H54 (cell line): ENCODE measurements around the gene NOS2.
"Not testable (repeated sequence)": the region's sequence is repeated elsewhere in the genome, so short reads cannot be mapped to it uniquely, and the experiment has no call there.

Source experiments
- DNase-seq: peaks from one replicate; pipeline ENCODE4 v3.0.0; 2011; ENCODE audit warnings: low spot score, mixed read lengths; ENCODE audit not compliant: insufficient read length
- FAIRE-seq: peaks from 3 replicates; lab custom pipeline; 2011; peaks lifted over from hg19 to GRCh38; lab: Jason Lieb, UNC
- POLR2A ChIP-seq: IDR thresholded peaks from 2 replicates; pipeline ENCODE4 v1.6.1; 2011; ENCODE audit warnings: low read depth, mild to moderate bottlenecking, low read length

Gene NOS2

GRCh38 chr17:27748360-27748825 is 51.9 kb downstream of the NOS2 start:
- no peak for DNase-seq
- no peak for TF ChIP-seq POLR2A
- no peak for FAIRE-seq

DNA sequence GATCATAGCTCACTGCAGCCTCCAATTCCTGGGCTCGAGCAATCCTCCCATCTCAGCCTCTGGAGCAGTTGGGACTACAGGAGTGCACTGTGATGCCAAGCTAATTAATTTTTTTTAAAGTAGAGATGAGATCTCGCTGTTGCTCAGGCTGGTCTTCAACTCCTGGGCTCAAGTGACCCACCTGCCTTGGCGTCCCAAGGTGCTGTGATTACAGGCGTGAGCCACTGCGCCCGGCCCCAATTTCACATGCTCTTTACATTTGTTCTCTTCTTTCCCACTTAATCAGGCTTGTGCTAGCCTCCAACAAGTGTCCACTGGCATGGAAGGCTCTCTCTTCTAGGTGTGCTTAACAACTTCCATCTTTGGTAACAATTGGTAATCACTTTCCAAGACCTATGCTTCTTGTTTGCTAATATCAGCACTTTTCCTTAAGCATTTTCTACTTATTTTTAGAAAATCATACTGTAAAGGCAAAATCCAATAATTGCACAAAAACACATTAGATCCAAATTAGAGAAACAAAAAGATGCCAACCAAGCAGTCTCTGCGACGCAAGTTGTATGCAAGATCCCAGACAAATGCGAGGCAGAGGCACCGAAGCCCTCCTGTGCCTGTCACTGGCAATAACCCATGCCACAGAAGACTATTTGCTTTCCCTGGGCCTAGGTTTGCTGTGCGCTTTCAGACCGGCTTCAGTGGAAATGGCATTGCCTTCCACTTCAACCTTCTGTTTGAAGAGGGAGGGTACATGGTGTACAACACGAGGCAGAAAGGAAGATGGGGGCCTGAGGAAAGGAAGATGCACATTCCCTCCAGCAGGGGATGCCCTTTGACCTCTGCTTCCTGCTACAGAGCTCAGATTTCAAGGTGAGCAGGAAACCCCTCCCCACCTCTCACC is 52.6 kb downstream of the NOS2 start:
- no peak for DNase-seq
- FAIRE-seq, result no peak
- TF ChIP-seq POLR2A, result no peak

GRCh38 chr17:27746881-27747280 is 53.4 kb downstream of the NOS2 start:
- no peak for TF ChIP-seq POLR2A
- FAIRE-seq (no peak), DNase-seq (no peak)

GRCh38 chr17:27746320-27746719 is 54.0 kb downstream of the NOS2 start:
- DNase-seq, FAIRE-seq: not testable (repeated sequence)

DNA sequence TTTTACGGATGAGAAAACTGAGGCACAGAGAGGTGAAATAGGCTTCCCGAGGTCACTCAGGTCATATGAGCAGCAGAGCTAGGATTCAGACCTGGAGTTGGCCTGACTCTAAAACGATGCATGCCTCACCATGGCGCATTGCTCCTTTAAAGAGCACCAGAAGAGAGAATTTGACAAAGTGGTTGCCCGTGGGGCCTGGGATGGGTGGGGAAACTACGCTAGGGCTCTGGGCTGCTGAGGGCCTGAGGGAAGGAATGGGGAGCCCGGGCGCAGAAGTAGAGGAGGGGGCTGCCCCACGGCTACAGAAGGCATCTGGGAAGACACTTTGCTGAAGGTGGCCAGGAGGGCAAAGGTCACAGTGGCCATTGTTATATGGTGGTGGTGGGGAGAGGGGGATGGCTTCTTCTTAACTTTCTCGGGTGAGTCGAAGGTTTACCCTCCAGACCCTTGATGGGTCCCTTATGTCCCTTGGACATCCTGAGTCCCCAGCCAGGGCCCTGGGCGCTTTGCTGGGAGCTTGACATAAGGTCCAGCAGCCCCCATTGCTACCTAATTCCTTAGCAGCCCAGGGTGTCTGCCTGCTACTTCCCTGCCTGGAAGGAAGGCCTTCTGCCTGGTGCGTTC is 55.0 kb downstream of the NOS2 start:
- not testable (repeated sequence) for FAIRE-seq, DNase-seq

DNA sequence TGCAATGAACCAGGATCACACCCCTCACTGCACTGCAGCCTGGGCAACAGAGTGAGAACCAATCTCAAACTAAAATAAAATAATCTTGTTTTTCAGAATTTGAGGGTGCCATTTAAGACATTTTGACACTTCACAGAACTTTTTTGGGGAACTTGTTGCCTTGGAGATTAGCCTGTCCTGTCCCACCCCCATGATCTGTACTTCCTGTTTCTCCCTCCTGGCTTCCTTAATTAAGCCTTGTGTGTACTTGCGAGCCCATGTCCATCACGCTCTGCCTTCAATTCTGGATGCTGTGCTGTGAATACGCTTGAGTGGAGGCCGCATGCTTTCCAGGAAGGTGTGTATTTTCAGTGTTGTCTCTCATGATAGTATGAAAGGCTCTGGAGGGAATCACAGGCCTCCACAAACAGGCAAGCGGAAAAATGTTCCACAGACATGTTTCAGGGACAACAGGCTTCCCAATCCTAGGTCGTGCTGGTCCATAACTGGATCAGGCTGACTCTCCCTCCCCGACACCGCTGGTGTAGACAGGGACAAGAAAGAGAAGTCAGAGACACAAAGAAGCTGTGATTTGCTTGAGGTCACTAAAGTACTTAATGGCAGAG is 56.9 kb downstream of the NOS2 start:
- FAIRE-seq, result no peak
- DNase-seq, result no peak
- TF ChIP-seq POLR2A, result no peak

DNA sequence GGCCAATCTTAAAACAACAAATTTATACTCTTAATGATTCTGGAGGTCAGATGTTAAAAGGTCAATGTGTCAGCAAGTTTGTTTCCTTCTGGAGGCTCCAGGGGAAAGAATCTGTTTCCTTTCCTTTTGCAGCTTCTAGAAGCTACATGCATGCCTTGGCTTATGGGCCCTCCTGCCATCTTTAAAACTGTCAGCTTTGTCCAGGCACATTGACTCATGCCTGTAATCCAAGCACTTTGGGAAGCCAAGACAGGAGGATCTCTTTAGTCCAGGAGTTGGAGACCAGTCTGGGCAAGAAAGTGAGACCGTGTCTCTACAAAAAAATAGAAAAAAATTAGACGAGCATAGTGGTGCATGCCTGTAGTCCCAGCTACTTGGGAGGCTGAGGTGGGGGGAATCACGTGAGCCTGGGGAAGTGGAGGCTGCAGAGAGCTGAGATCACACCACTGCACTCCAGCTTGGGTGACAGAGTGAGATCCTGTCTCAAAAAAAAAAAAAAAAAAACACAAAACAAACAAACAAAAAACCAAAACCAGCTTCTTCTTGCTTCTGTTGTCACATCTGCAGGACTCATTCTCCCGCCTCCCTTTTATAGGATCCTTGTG is 58.3 kb downstream of the NOS2 start:
- DNase-seq (no peak), FAIRE-seq (no peak)
- no peak for TF ChIP-seq POLR2A

DNA sequence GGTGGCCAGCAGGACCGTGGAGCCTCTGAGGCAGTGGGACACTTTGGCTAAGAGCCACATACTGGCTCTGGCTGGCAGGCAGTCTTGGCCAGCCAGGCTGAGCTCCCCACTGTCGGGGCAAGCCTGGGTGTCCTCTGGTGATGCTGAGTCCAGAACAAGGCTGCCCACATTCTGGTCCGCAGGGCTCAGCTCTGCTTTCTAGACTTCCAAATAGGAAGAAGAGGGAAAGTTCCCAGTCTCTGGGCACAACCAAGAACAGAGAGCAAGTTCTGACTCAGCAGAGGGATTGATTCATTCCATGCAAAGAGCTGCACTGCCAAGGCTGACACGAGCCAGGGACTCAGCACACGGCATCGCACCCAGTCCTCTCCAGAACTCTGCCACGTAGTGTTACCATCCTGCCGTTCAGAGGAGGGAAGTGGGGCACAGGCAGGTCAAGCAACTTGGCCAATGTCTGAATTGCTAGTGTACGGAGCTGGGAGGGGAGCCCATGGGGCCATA is 58.9 kb downstream of the NOS2 start:
- no peak for TF ChIP-seq POLR2A
- no peak for DNase-seq
- FAIRE-seq, result no peak

DNA sequence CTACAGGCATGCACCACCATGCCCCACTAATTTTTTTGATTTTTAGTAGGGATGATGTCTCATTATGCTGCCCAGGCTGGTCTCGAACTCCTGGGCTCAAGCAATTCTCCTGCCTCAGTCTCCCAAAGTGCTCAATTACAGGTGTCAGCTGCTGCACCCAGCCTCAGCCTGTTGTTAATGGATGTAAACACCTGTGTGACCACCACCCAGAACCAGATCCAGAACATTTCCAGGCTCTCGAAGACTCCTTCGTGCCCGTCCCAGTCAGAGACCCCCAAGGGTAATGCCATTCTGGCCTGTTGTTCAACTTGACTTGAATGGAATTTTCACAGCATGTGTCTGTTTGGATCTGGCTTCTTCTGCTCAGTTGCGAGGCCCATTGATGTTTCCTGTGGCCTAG is 59.8 kb downstream of the NOS2 start:
- FAIRE-seq, DNase-seq: not testable (repeated sequence)

GRCh38 chr17:27733773-27734172 is 66.6 kb downstream of the NOS2 start:
- no peak for TF ChIP-seq POLR2A
- DNase-seq (no peak), FAIRE-seq (no peak)

GRCh38 chr17:27732746-27733145 is 67.6 kb downstream of the NOS2 start:
- not testable (repeated sequence) for FAIRE-seq, DNase-seq

DNA sequence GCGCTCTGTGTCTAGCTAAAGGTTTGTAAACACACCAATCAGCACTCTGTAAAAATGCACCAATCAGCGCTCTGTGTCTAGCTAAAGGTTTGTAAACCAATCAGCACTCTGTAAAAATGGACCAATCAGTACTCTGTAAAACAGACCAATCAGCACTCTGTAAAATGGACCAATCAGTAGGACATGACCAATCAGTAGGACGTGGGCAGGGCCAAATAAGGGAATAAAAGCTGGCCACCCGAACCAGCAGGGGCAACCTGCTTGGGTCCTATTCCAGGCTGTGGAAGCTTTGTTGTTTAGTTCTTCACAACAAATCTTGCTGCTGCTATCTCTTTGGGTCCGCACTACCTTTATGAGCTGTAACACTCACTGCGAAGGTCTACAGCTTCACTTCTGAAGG is 74.3 kb downstream of the NOS2 start:
- not testable (repeated sequence) for FAIRE-seq, DNase-seq

- no peak for DNase-seq
- no peak for FAIRE-seq
- TF ChIP-seq POLR2A, result no peak
Measured at GRCh38 chr17:27721797-27722196, 78.5 kb downstream of the NOS2 start.
